Erythroblast (primary cell): ENCODE results near the gene PICALM.
"Not testable (repeated sequence)": the region's sequence is repeated elsewhere in the genome, so short reads cannot be mapped to it uniquely, and the experiment has no call there.

Source experiments
- DNase-seq, 2 experiments: peaks; one replicate each; lab custom pipeline; 2025; lab: John Stamatoyannopoulos, UW
- GATA1 ChIP-seq: IDR thresholded peaks from 2 replicates; pipeline ENCODE4 v1.6.1; 2011; ENCODE audit warnings: low read depth, mild to moderate bottlenecking, control low read depth, low read length, moderate library complexity
- POLR2A ChIP-seq: IDR thresholded peaks from 2 replicates; pipeline ENCODE4 v1.6.1; 2011; ENCODE audit warnings: mild to moderate bottlenecking, low read length

Gene PICALM

GRCh38 chr11:86099874-86100273 is 31.0 kb upstream of the PICALM start:
- no peak for DNase-seq
- TF ChIP-seq POLR2A (no peak), GATA1 (no peak)

- TF ChIP-seq GATA1 (no peak), POLR2A (no peak)
These were observed 29.1 kb upstream of the PICALM start for GRCh38 chr11:86097980-86098379.

GRCh38 chr11:86091566-86091965 is 22.7 kb upstream of the PICALM start:
- TF ChIP-seq GATA1 (no peak), POLR2A (no peak)

More at GRCh38 chr11:86097980-86098379, 29.1 kb upstream of the PICALM start:
- DNase-seq: no peak

GRCh38 chr11:86091086-86091485 is 22.2 kb upstream of the PICALM start:
- TF ChIP-seq GATA1 (no peak), POLR2A (no peak)
- DNase-seq: no peak

More at GRCh38 chr11:86091566-86091965, 22.7 kb upstream of the PICALM start:
- DNase-seq: no peak

- no peak for TF ChIP-seq POLR2A
- no peak for DNase-seq
These were observed 20.8 kb upstream of the PICALM start for GRCh38 chr11:86089659-86090058.

- not testable (repeated sequence) for DNase-seq
These were observed 18.8 kb upstream of the PICALM start for GRCh38 chr11:86087688-86088087.

GRCh38 chr11:86087256-86087655 is 18.4 kb upstream of the PICALM start:
- TF ChIP-seq GATA1: no peak
- DNase-seq: no peak

- no peak for TF ChIP-seq POLR2A
- no peak for TF ChIP-seq GATA1
- DNase-seq: no peak
These were observed 12.6 kb upstream of the PICALM start for GRCh38 chr11:86081455-86081854.

- no peak for TF ChIP-seq POLR2A
- no peak for TF ChIP-seq GATA1
- no peak for DNase-seq
These were observed 10.5 kb upstream of the PICALM start for GRCh38 chr11:86079421-86079820.

GRCh38 chr11:86073948-86074347 is 5.1 kb upstream of the PICALM start:
- no peak for DNase-seq
- TF ChIP-seq GATA1: no peak
- no peak for TF ChIP-seq POLR2A

- DNase-seq: no peak
- TF ChIP-seq GATA1 (no peak), POLR2A (no peak)
These were observed 3.3 kb upstream of the PICALM start for GRCh38 chr11:86072211-86072610.

- no peak for DNase-seq
- TF ChIP-seq GATA1 (no peak), POLR2A (no peak)
These were observed 1.5 kb upstream of the PICALM start for GRCh38 chr11:86070142-86071056.

- no peak for DNase-seq
- TF ChIP-seq POLR2A (peak; percentile 14), GATA1 (no peak)
These were observed 671 bp upstream of the PICALM start for GRCh38 chr11:86069408-86070101.

GRCh38 chr11:86068138-86068871 is 579 bp downstream of the PICALM start:
- no peak for TF ChIP-seq GATA1
- TF ChIP-seq POLR2A: no peak
- peak; percentile 70 to 77 for DNase-seq

- no peak for DNase-seq
- TF ChIP-seq GATA1 (no peak), POLR2A (peak; percentile 56)
These were observed 1.1 kb downstream of the PICALM start for GRCh38 chr11:86067851-86068137.
